ENCODE measurements around the gene TCEAL2. TPM values are rescaled to one million over a fixed set of nuclear protein-coding genes. Genes with fewer than 3 reads are reported as not detected.
"Not testable (repeated sequence)": the region's sequence is repeated elsewhere in the genome, so short reads cannot be mapped to it uniquely, and the experiment has no call there.

Gene TCEAL2
- total RNA-seq: 1 to 10 TPM; 2.9 to 7.7 (median 5.0) TPM

GRCh38 chrX:102125436-102125835, at the start of gene TCEAL2:
Gene TCEAL2, plus strand, starts transcription at chrX:102125679. Its CDS starts 1,152 bp downstream, at chrX:102126831.
- 40% methylated on average over 16 of the region's 38 CpGs; no CpG with 5 or more reads in 1 of the 2 donors for WGBS, 2 donors
- not testable (repeated sequence) for DNase-seq (ENCODE audit: low spot score in 2 of 2)

DNA sequence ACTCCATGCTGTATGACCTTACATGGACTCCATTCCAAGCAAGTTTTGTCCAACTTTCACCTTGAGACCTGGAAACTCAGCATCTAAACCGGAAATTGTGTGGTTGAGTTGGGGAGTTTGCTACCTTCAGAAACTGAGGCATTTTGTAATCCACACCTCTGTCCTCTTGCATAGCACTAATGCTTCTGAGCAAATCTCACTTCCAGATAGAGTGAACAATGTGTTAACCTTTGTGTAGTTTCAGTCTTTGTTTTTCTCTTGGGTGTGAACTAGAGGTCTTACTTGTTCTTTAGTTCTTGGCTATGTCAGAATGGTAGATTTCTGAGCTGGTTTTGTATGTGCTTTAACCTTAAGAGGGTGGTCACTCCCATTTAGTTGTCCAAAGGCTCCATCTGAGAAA, 48.1 kb upstream of the TCEAL2 start:
- Histone ChIP-seq H3K27ac (no peak overlapping the region), H3K36me3 (no peaks in the 10 kb centered on the region), H3K27me3 (peaks cover 0 to 8% of the 10 kb centered on the region in 2 donors), H3K4me3 (no peak overlapping the region), H3K4me1 (no peaks in the 10 kb centered on the region), H3K9me3 (no peaks in the 10 kb centered on the region)
- WGBS, 2 donors: 41 to 62% methylated on average over 1 of the region's 1 CpG
- no peak for TF ChIP-seq CTCF (IDR thresholded peaks at IDR 0.05)
- TF ChIP-seq EP300 (IDR thresholded peaks at IDR 0.05): no peak
- TF ChIP-seq POLR2A (IDR thresholded peaks at IDR 0.05): no peak
- no peak for DNase-seq (ENCODE audit: low spot score in 2 of 2)

More at GRCh38 chrX:102125436-102125835, at the start of gene TCEAL2:
- not testable (repeated sequence) for H3K36me3 ChIP-seq, H3K9me3 ChIP-seq, H3K27ac ChIP-seq, H3K4me1 ChIP-seq
- Histone ChIP-seq H3K27me3 (peaks cover 0 to 53% of the 10 kb centered on the region in 2 donors), H3K4me3 (peak within 1 kb of the TSS in 1 of 4 donors; percentile 33)

- WGBS, 2 donors: 39 to 51% methylated on average over 5 of the region's 5 CpGs
Measured at GRCh38 chrX:102085706-102086105, 39.8 kb upstream of the TCEAL2 start.

DNA sequence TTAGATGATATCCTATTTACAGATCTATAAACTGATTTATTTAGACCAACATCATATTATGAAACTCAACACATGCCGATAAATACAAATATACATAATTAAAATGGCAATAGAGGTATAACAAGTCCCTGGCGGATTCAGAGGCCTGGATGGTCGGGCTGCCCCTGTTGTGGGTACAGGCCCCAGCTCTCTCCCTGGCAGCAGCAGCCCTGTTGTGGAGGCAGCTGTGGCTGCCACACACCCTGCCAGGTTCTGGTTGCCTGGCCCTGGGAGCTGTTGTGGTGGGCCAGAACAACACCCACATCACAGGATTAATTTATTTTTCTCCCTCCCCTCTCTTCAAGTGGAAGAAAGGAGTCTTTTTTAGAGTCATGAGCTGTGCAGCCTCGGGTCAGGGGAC, 12.1 kb upstream of the TCEAL2 start:
- H3K27me3 ChIP-seq: peaks cover 0 to 8% of the 10 kb centered on the region in 2 donors
- H3K4me1 ChIP-seq: no peaks in the 10 kb centered on the region
- no peaks in the 10 kb centered on the region for H3K36me3 ChIP-seq
- H3K27ac ChIP-seq: no peak overlapping the region
- DNase-seq (ENCODE audit: low spot score in 2 of 2): no peak
- no peaks in the 10 kb centered on the region for H3K9me3 ChIP-seq
- 72 to 73% methylated on average over 4 of the region's 4 CpGs for WGBS, 2 donors
- TF ChIP-seq POLR2A (IDR thresholded peaks at IDR 0.05): no peak
- no peak for TF ChIP-seq CTCF (IDR thresholded peaks at IDR 0.05)
- TF ChIP-seq EP300 (IDR thresholded peaks at IDR 0.05): no peak
- no peak overlapping the region for H3K4me3 ChIP-seq

More at GRCh38 chrX:102085706-102086105, 39.8 kb upstream of the TCEAL2 start:
- Histone ChIP-seq H3K4me1 (no peaks in the 10 kb centered on the region), H3K36me3 (no peaks in the 10 kb centered on the region), H3K4me3 (no peak overlapping the region), H3K27ac (no peak overlapping the region), H3K9me3 (no peaks in the 10 kb centered on the region), H3K27me3 (no peaks in the 10 kb centered on the region)
- no peak for DNase-seq (ENCODE audit: low spot score in 2 of 2)
- no peak for TF ChIP-seq EP300 (IDR thresholded peaks at IDR 0.05)
- TF ChIP-seq POLR2A (IDR thresholded peaks at IDR 0.05): no peak
- TF ChIP-seq CTCF (IDR thresholded peaks at IDR 0.05): no peak

GRCh38 chrX:102115748-102116147, 9.7 kb upstream of the TCEAL2 start:
- H3K36me3 ChIP-seq: no peaks in the 10 kb centered on the region
- H3K27me3 ChIP-seq: peaks cover 0 to 8% of the 10 kb centered on the region in 2 donors
- no peak for DNase-seq (ENCODE audit: low spot score in 2 of 2)
- H3K9me3 ChIP-seq: no peaks in the 10 kb centered on the region
- WGBS, 2 donors: 73 to 80% methylated on average over 1 to 2 of the region's 2 CpGs
- H3K27ac ChIP-seq: no peak overlapping the region
- no peak overlapping the region for H3K4me3 ChIP-seq
- no peaks in the 10 kb centered on the region for H3K4me1 ChIP-seq
- TF ChIP-seq POLR2A (IDR thresholded peaks at IDR 0.05): no peak
- no peak for TF ChIP-seq CTCF (IDR thresholded peaks at IDR 0.05)

DNA sequence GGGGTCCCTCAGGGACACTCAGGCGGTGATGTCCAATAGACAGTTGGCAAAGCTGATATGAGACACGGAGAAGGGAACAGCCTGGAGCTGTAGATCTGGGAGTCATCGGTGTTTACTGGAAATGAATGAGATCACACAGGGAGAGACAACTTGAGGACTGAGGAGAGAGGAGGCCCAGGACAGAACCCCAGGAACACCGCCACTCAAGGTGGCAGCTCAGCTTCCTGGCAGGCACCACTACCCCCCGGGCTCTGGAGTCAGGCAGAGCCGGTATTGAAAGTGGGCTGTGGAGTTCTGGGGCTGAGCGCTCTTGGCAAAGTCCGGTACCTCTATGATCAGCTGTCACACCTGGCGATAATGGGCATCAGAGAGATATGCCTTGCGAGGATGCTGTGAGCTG, 465 bp upstream of the TCEAL2 start:
- Histone ChIP-seq H3K4me3 (peak overlapping the region in 1 of 4 donors; percentile 33), H3K27me3 (peaks cover 0 to 49% of the 10 kb centered on the region in 2 donors)
- H3K27ac ChIP-seq; DNase-seq (ENCODE audit: low spot score in 2 of 2); H3K4me1 ChIP-seq; H3K9me3 ChIP-seq; H3K36me3 ChIP-seq: not testable (repeated sequence)
- WGBS, 2 donors: 29 to 43% methylated on average over 3 to 9 of the region's 10 CpGs

DNA sequence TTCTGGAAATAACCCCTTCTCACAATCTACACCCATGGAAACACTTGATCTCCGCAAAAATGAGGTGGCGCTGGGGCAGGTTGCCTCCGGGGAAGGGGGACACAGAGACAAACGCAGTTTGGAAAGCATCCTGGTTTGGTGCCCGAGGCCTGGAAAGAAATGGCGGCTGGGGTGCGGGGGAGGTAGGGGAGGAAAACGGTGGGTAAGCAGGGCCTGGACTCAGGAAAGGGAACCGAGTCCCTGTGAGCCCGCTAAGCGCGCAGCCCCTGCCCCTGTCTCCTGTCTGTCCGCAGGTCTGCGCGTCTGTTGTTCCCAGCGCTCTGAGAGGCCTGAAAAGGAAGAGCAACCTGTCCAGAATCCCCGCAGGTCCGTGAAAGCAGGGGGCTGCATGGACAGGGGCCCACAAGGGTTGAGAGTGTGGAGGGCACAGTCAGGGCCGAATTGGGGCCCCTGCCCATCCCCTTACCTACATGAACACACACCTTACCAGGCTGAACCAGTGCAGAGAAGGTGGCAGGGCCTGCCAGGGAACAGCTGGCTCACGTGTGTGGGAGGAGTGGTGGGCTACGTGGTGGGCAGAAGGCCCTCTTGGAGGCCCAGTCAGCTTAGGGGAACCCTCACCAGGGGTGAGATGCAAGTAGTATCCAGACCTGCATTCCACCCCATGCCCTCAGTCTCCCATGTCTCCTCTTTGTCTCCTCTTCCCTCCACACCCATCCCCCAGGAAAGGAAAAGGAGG, 770 bp downstream of the TCEAL2 start:
- H3K36me3 ChIP-seq: not testable (repeated sequence)

More for the DNA sequence above, 770 bp downstream of the TCEAL2 start:
- not testable (repeated sequence) for DNase-seq (ENCODE audit: low spot score in 2 of 2); H3K9me3 ChIP-seq; H3K4me1 ChIP-seq; H3K27ac ChIP-seq
- H3K4me3 ChIP-seq: peak overlapping the region in 1 of 4 donors; percentile 33
- peaks cover 0 to 53% of the 10 kb centered on the region in 2 donors for H3K27me3 ChIP-seq
- WGBS, 2 donors: 9 to 31% methylated on average over 10 to 20 of the region's 21 CpGs
